ENCODE data around the gene SDR42E1. TPM values are rescaled to one million over a fixed set of nuclear protein-coding genes. Genes with fewer than 3 reads are reported as not detected.

The SDR42E1 gene
- total RNA-seq, 5 donors from 2014 or later (not counting 1 experiment from before 2014, with no cell fraction given) = 3.0 to 7.4 (median 5.0) TPM

- H3K9me3 ChIP-seq = no peaks in the 10 kb centered on the region
- ChIA-PET POLR2A (no interaction called here), CTCF (no interaction called here)
- no peaks in the 10 kb centered on the region for H3K36me3 ChIP-seq (ENCODE audit: control insufficient read depth in 2 of 2, extremely low read depth in 1 of 2, insufficient read depth in 1 of 2, low read length in 1 of 2)
- H3K27ac ChIP-seq (ENCODE audit: low read length) = no peak overlapping the region
- no peak overlapping the region for H3K4me3 ChIP-seq (ENCODE audit: control insufficient read depth in 1 of 2, extremely low read depth in 1 of 2, low read length in 1 of 2)
- H3K27me3 ChIP-seq (replicated peaks in 1 of 2; ENCODE audit: control insufficient read depth in 2 of 2, extremely low read depth in 1 of 2, insufficient read depth in 2 of 2, low read length in 1 of 2) = peaks cover 0 to 6% of the 10 kb centered on the region in 2 experiments
- Mint-ChIP-seq H3K27me3 (peaks cover 8 to 12% of the 10 kb centered on the region in 2 donors), H3K36me3 (no peaks in the 10 kb centered on the region), H3K9me3 (peaks cover 0 to 7% (median 0%) of the 10 kb centered on the region in 3 donors), H3K27ac (no peak overlapping the region), H3K4me1 (no peaks in the 10 kb centered on the region), H3K4me3 (no peak overlapping the region)
- WGBS (ENCODE audit: insufficient coverage) = no CpG with 5 or more reads among the region's 3 CpGs
- ATAC-seq (replicated peaks in 1 of 4) = no peak
- H3K4me1 ChIP-seq (ENCODE audit: control insufficient read depth in 1 of 2, extremely low read depth in 1 of 2, insufficient read depth in 2 of 2, low read length in 2 of 2) = no peaks in the 10 kb centered on the region
- no peak for DNase-seq
These were observed 43.8 kb upstream of the SDR42E1 start for GRCh38 chr16:82055117-82055516.

DNA sequence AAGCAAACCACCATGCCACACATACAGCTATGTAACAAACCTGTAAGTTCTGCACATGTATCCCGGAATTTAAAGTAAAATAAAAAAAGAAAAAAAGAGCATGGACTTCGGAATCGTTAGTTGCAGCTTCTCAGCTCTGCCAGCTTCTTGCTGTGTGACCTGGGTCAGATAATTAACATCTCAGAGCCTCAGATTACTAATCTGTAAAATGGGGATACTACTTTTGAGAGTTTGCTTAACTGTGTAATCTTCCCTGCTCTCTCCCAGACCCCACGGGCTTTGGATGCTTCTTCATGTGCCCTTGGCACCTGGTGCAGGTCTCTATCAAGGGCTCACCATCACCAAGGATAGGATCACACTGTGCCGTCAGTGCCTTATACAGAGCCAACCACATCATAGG is 40.4 kb upstream of the SDR42E1 start:
- ChIA-PET POLR2A (no interaction called here), CTCF (no interaction called here)
- Mint-ChIP-seq H3K27ac (no peak overlapping the region), H3K4me3 (no peak overlapping the region), H3K9me3 (peaks cover 0 to 7% (median 0%) of the 10 kb centered on the region in 3 donors), H3K36me3 (no peaks in the 10 kb centered on the region), H3K4me1 (no peaks in the 10 kb centered on the region), H3K27me3 (peaks cover 3 to 7% of the 10 kb centered on the region in 2 donors)
- H3K9me3 ChIP-seq = no peaks in the 10 kb centered on the region
- no peaks in the 10 kb centered on the region for H3K36me3 ChIP-seq (ENCODE audit: control insufficient read depth in 2 of 2, extremely low read depth in 1 of 2, insufficient read depth in 1 of 2, low read length in 1 of 2)
- no peak overlapping the region for H3K4me3 ChIP-seq (ENCODE audit: control insufficient read depth in 1 of 2, extremely low read depth in 1 of 2, low read length in 1 of 2)
- WGBS (ENCODE audit: insufficient coverage) = no CpG with 5 or more reads among the region's 5 CpGs
- no peak overlapping the region for H3K27ac ChIP-seq (ENCODE audit: low read length)
- ATAC-seq (replicated peaks in 1 of 4) (no peak), DNase-seq (no peak)
- H3K4me1 ChIP-seq (ENCODE audit: control insufficient read depth in 1 of 2, extremely low read depth in 1 of 2, insufficient read depth in 2 of 2, low read length in 2 of 2) = no peaks in the 10 kb centered on the region
- H3K27me3 ChIP-seq (replicated peaks in 1 of 2; ENCODE audit: control insufficient read depth in 2 of 2, extremely low read depth in 1 of 2, insufficient read depth in 2 of 2, low read length in 1 of 2) = peaks cover 2 to 3% of the 10 kb centered on the region in 2 experiments

GRCh38 chr16:82050909-82051357 is 39.7 kb upstream of the SDR42E1 start:
- H3K4me1 ChIP-seq (ENCODE audit: control insufficient read depth in 1 of 2, extremely low read depth in 1 of 2, insufficient read depth in 2 of 2, low read length in 2 of 2) = no peaks in the 10 kb centered on the region
- H3K27ac ChIP-seq (ENCODE audit: low read length) = no peak overlapping the region
- H3K27me3 Mint-ChIP-seq = peaks cover 4 to 8% of the 10 kb centered on the region in 2 donors
- no peak for ATAC-seq (replicated peaks in 1 of 4)
- no peak for DNase-seq
- ChIA-PET CTCF (no interaction called here), POLR2A (no interaction called here)
- H3K9me3 Mint-ChIP-seq = peaks cover 0 to 7% (median 0%) of the 10 kb centered on the region in 3 donors
- peaks cover 3 to 5% of the 10 kb centered on the region in 2 experiments for H3K27me3 ChIP-seq (replicated peaks in 1 of 2; ENCODE audit: control insufficient read depth in 2 of 2, extremely low read depth in 1 of 2, insufficient read depth in 2 of 2, low read length in 1 of 2)
- WGBS (ENCODE audit: insufficient coverage) = 93% methylated on average over 3 of the region's 4 CpGs
- no peaks in the 10 kb centered on the region for H3K36me3 ChIP-seq (ENCODE audit: control insufficient read depth in 2 of 2, extremely low read depth in 1 of 2, insufficient read depth in 1 of 2, low read length in 1 of 2)
- no peak overlapping the region for H3K4me3 Mint-ChIP-seq
- no peaks in the 10 kb centered on the region for H3K36me3 Mint-ChIP-seq
- no peaks in the 10 kb centered on the region for H3K4me1 Mint-ChIP-seq
- H3K27ac Mint-ChIP-seq = no peak overlapping the region
- H3K9me3 ChIP-seq = no peaks in the 10 kb centered on the region
- H3K4me3 ChIP-seq (ENCODE audit: control insufficient read depth in 1 of 2, extremely low read depth in 1 of 2, low read length in 1 of 2) = no peak overlapping the region

DNA sequence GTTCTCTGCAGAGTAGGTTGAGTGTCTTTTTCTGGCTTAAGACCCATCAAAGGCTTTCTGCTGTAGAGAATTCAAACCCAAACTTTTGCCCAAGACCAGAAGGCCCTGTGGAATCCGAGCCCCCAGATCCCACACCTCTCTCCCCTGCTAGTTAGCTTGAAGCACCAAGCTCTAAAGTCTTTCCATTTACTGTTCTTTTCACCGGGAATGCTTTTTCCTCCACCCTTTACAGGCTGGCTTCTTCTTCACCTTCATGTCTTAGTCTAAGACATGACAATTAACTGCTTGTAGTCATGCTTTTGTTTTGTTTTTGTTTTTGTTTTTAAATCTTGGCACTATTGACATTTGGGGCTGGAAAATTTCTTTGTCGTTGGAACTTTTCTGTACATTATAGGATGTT is 39.2 kb upstream of the SDR42E1 start:
- peaks cover 6 to 9% of the 10 kb centered on the region in 2 donors for H3K27me3 Mint-ChIP-seq
- no peaks in the 10 kb centered on the region for H3K4me1 ChIP-seq (ENCODE audit: control insufficient read depth in 1 of 2, extremely low read depth in 1 of 2, insufficient read depth in 2 of 2, low read length in 2 of 2)
- H3K36me3 Mint-ChIP-seq = no peaks in the 10 kb centered on the region
- H3K4me3 Mint-ChIP-seq = no peak overlapping the region
- ChIA-PET CTCF (no interaction called here), POLR2A (no interaction called here)
- H3K9me3 ChIP-seq = no peaks in the 10 kb centered on the region
- peaks cover 1 to 5% of the 10 kb centered on the region in 2 experiments for H3K27me3 ChIP-seq (replicated peaks in 1 of 2; ENCODE audit: control insufficient read depth in 2 of 2, extremely low read depth in 1 of 2, insufficient read depth in 2 of 2, low read length in 1 of 2)
- ATAC-seq (replicated peaks in 1 of 4) (no peak), DNase-seq (no peak)
- peaks cover 0 to 4% (median 0%) of the 10 kb centered on the region in 3 donors for H3K9me3 Mint-ChIP-seq
- H3K4me3 ChIP-seq (ENCODE audit: control insufficient read depth in 1 of 2, extremely low read depth in 1 of 2, low read length in 1 of 2) = no peak overlapping the region
- H3K27ac ChIP-seq (ENCODE audit: low read length) = no peak overlapping the region
- no peaks in the 10 kb centered on the region for H3K36me3 ChIP-seq (ENCODE audit: control insufficient read depth in 2 of 2, extremely low read depth in 1 of 2, insufficient read depth in 1 of 2, low read length in 1 of 2)
- 0% methylated on average over 1 of the region's 3 CpGs for WGBS (ENCODE audit: insufficient coverage)
- no peaks in the 10 kb centered on the region for H3K4me1 Mint-ChIP-seq
- no peak overlapping the region for H3K27ac Mint-ChIP-seq

GRCh38 chr16:82049484-82049883 is 38.2 kb upstream of the SDR42E1 start:
- H3K9me3 Mint-ChIP-seq = no peaks in the 10 kb centered on the region
- H3K27me3 Mint-ChIP-seq = peaks cover 5 to 6% of the 10 kb centered on the region in 2 donors
- Histone ChIP-seq H3K9me3 (no peaks in the 10 kb centered on the region), H3K36me3 (ENCODE audit: control insufficient read depth in 2 of 2, extremely low read depth in 1 of 2, insufficient read depth in 1 of 2, low read length in 1 of 2) (no peaks in the 10 kb centered on the region), H3K4me1 (ENCODE audit: control insufficient read depth in 1 of 2, extremely low read depth in 1 of 2, insufficient read depth in 2 of 2, low read length in 2 of 2) (no peaks in the 10 kb centered on the region), H3K27ac (ENCODE audit: low read length) (no peak overlapping the region), H3K4me3 (ENCODE audit: control insufficient read depth in 1 of 2, extremely low read depth in 1 of 2, low read length in 1 of 2) (no peak overlapping the region), H3K27me3 (replicated peaks in 1 of 2; ENCODE audit: control insufficient read depth in 2 of 2, extremely low read depth in 1 of 2, insufficient read depth in 2 of 2, low read length in 1 of 2) (peaks cover 0 to 5% of the 10 kb centered on the region in 2 experiments)
- DNase-seq (no peak), ATAC-seq (replicated peaks in 1 of 4) (no peak)
- no peaks in the 10 kb centered on the region for H3K4me1 Mint-ChIP-seq
- POLR2A ChIA-PET = no interaction called here
- CTCF ChIA-PET = no interaction called here
- H3K4me3 Mint-ChIP-seq = no peak overlapping the region
- H3K27ac Mint-ChIP-seq = no peak overlapping the region
- H3K36me3 Mint-ChIP-seq = no peaks in the 10 kb centered on the region
- WGBS (ENCODE audit: insufficient coverage) = 43% methylated on average over 1 of the region's 1 CpG

- H3K4me1 Mint-ChIP-seq = no peaks in the 10 kb centered on the region
- Histone ChIP-seq H3K4me3 (ENCODE audit: control insufficient read depth in 1 of 2, extremely low read depth in 1 of 2, low read length in 1 of 2) (no peak overlapping the region), H3K9me3 (no peaks in the 10 kb centered on the region), H3K27me3 (replicated peaks in 1 of 2; ENCODE audit: control insufficient read depth in 2 of 2, extremely low read depth in 1 of 2, insufficient read depth in 2 of 2, low read length in 1 of 2) (peaks cover 0 to 7% of the 10 kb centered on the region in 2 experiments), H3K4me1 (ENCODE audit: control insufficient read depth in 1 of 2, extremely low read depth in 1 of 2, insufficient read depth in 2 of 2, low read length in 2 of 2) (no peaks in the 10 kb centered on the region), H3K36me3 (ENCODE audit: control insufficient read depth in 2 of 2, extremely low read depth in 1 of 2, insufficient read depth in 1 of 2, low read length in 1 of 2) (no peaks in the 10 kb centered on the region), H3K27ac (ENCODE audit: low read length) (no peak overlapping the region)
- H3K4me3 Mint-ChIP-seq = no peak overlapping the region
- ChIA-PET CTCF (no interaction called here), POLR2A (no interaction called here)
- H3K27me3 Mint-ChIP-seq = peaks cover 5 to 6% of the 10 kb centered on the region in 2 donors
- H3K9me3 Mint-ChIP-seq = no peaks in the 10 kb centered on the region
- DNase-seq = no peak
- H3K27ac Mint-ChIP-seq = no peak overlapping the region
- ATAC-seq (replicated peaks in 1 of 4) = no peak
- H3K36me3 Mint-ChIP-seq = no peaks in the 10 kb centered on the region
- 100% methylated on average over 2 of the region's 2 CpGs for WGBS (ENCODE audit: insufficient coverage)
These were observed 36.5 kb upstream of the SDR42E1 start for GRCh38 chr16:82047787-82048186.

DNA sequence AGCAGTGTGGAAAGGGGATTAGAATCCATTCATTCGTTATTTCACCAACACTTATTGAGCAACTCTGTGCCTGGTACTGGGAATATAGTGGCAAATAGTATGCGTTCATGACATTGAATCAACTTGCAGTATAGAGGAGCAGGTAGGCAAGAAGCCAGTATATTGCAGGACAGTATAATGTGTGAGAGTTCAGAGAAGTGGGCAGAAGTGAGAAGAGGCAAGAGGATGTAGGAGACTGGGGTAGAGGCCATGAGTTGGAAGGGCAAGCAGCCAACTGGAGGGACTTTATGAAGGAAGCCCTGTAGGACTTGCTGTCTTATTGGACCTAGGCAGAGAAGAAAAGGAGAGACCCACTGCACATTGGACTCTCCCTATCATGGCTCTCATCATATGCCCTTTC is 36.1 kb upstream of the SDR42E1 start:
- no peak overlapping the region for H3K27ac Mint-ChIP-seq
- no peaks in the 10 kb centered on the region for H3K4me1 ChIP-seq (ENCODE audit: control insufficient read depth in 1 of 2, extremely low read depth in 1 of 2, insufficient read depth in 2 of 2, low read length in 2 of 2)
- H3K36me3 ChIP-seq (ENCODE audit: control insufficient read depth in 2 of 2, extremely low read depth in 1 of 2, insufficient read depth in 1 of 2, low read length in 1 of 2) = no peaks in the 10 kb centered on the region
- no peaks in the 10 kb centered on the region for H3K9me3 ChIP-seq
- CTCF ChIA-PET = no interaction called here
- POLR2A ChIA-PET = no interaction called here
- H3K4me3 ChIP-seq (ENCODE audit: control insufficient read depth in 1 of 2, extremely low read depth in 1 of 2, low read length in 1 of 2) = no peak overlapping the region
- no peaks in the 10 kb centered on the region for H3K36me3 Mint-ChIP-seq
- H3K27me3 ChIP-seq (replicated peaks in 1 of 2; ENCODE audit: control insufficient read depth in 2 of 2, extremely low read depth in 1 of 2, insufficient read depth in 2 of 2, low read length in 1 of 2) = peaks cover 0 to 7% of the 10 kb centered on the region in 2 experiments
- peaks cover 5 to 6% of the 10 kb centered on the region in 2 donors for H3K27me3 Mint-ChIP-seq
- H3K4me3 Mint-ChIP-seq = no peak overlapping the region
- no peak overlapping the region for H3K27ac ChIP-seq (ENCODE audit: low read length)
- no peaks in the 10 kb centered on the region for H3K4me1 Mint-ChIP-seq
- no peak for ATAC-seq (replicated peaks in 1 of 4)
- no peak for DNase-seq
- 100% methylated on average over 1 of the region's 2 CpGs for WGBS (ENCODE audit: insufficient coverage)
- H3K9me3 Mint-ChIP-seq = no peaks in the 10 kb centered on the region
